NCI-H128 (cell line): ENCODE measurements around the gene INTS4.
"Not testable (repeated sequence)": the region's sequence is repeated elsewhere in the genome, so short reads cannot be mapped to it uniquely, and the experiment has no call there.

ENCODE experiments used
- DNase-seq: peaks from one replicate; lab custom pipeline; 2025; ENCODE audit not compliant: unreplicated experiment; lab: John Stamatoyannopoulos, UW

The INTS4 gene

GRCh38 chr11:77883775-77884174, 110.7 kb downstream of the INTS4 start:
- DNase-seq: no peak

- DNase-seq: no peak
These were observed 112.1 kb downstream of the INTS4 start for GRCh38 chr11:77882396-77882795.

- DNase-seq: no peak
These were observed 115.2 kb downstream of the INTS4 start for GRCh38 chr11:77879218-77879617.

- DNase-seq: not testable (repeated sequence)
These were observed 116.2 kb downstream of the INTS4 start for GRCh38 chr11:77878247-77878646.

- no peak for DNase-seq
These were observed 118.4 kb downstream of the INTS4 start for GRCh38 chr11:77876045-77876444.

- DNase-seq: no peak
These were observed 120.3 kb downstream of the INTS4 start for GRCh38 chr11:77874206-77874605.

- DNase-seq: no peak
These were observed 121.1 kb downstream of the INTS4 start for GRCh38 chr11:77873345-77873744.

- no peak for DNase-seq
These were observed 122.6 kb downstream of the INTS4 start for GRCh38 chr11:77871855-77872254.

- no peak for DNase-seq
These were observed 125.7 kb downstream of the INTS4 start for GRCh38 chr11:77868744-77869143.

GRCh38 chr11:77866336-77866735, 128.1 kb downstream of the INTS4 start:
- DNase-seq: no peak

GRCh38 chr11:77865805-77866204, 128.7 kb downstream of the INTS4 start:
- no peak for DNase-seq

- not testable (repeated sequence) for DNase-seq
These were observed 133.0 kb downstream of the INTS4 start for GRCh38 chr11:77861444-77861843.

GRCh38 chr11:77857906-77858457, 136.5 kb downstream of the INTS4 start:
- DNase-seq: not testable (repeated sequence)

- no peak for DNase-seq
These were observed 139.6 kb downstream of the INTS4 start for GRCh38 chr11:77854838-77855237.

- DNase-seq: no peak
These were observed 143.0 kb downstream of the INTS4 start for GRCh38 chr11:77851503-77851902.

- DNase-seq: not testable (repeated sequence)
These were observed 150.8 kb downstream of the INTS4 start for GRCh38 chr11:77843700-77844099.

GRCh38 chr11:77842441-77843121, 151.9 kb downstream of the INTS4 start:
- DNase-seq: no peak

GRCh38 chr11:77833302-77833701, 161.2 kb downstream of the INTS4 start:
- no peak for DNase-seq

GRCh38 chr11:77828926-77829325, 165.5 kb downstream of the INTS4 start:
- DNase-seq: no peak
